OCI-LY7 (cell line): ENCODE measurements around the gene COL4A2. TPM values are rescaled to one million over a fixed set of nuclear protein-coding genes. Genes with fewer than 3 reads are reported as not detected.

ENCODE experiments used
- BruUV-seq: library from RNA; stranded (reverse); fragments of 400-500 nt; replicated peaks from 2 replicates; lab custom pipeline; 2021; lab: Mats Ljungman, UMichigan
- CTCF ChIA-PET: fragments of 300-600 bp; sonication (Branson Sonifier 250); formaldehyde crosslinking; loops from one replicate; lab custom pipeline; 2022; ENCODE audit warnings: antibody characterized with exemption; ENCODE audit not compliant: unreplicated experiment; lab: Charles Lee
- POLR2A ChIA-PET: fragments of 300-600 bp; sonication (Branson Sonifier 250); formaldehyde crosslinking; loops from one replicate; lab custom pipeline; 2022; ENCODE audit warnings: antibody characterized with exemption; lab: Charles Lee
- DNase-seq: peaks from one replicate; pipeline ENCODE4 v3.0.0-alpha.2; 2015; ENCODE audit warnings: low spot score
- H2AFZ ChIP-seq: fragments of 200-600 bp; sonication (generic), shearing (Covaris generic); 2 replicates; pipeline ENCODE4 v1.6.1; 2014; ENCODE audit warnings: mild to moderate bottlenecking, antibody characterized with exemption, low read length, moderate library complexity
- H3K27ac ChIP-seq: fragments of 200-600 bp; sonication (generic); 2 replicates; pipeline ENCODE4 v1.5.1; 2014; ENCODE audit warnings: mixed run types, low read depth, mild to moderate bottlenecking, moderate library complexity, low read length, inconsistent platforms; ENCODE audit not compliant: poor library complexity, severe bottlenecking
- H3K36me3 ChIP-seq: fragments of 200-600 bp; sonication (generic); 2 replicates; pipeline ENCODE4 v1.6.1; 2014; ENCODE audit warnings: mild to moderate bottlenecking, antibody characterized with exemption, low read length, moderate library complexity, mixed read lengths; ENCODE audit not compliant: insufficient read depth
- H3K4me1 ChIP-seq: fragments of 200-600 bp; sonication (generic); 2 replicates; pipeline ENCODE4 v1.5.1; 2014; ENCODE audit warnings: mild to moderate bottlenecking, low read length; ENCODE audit not compliant: insufficient read depth, poor library complexity, severe bottlenecking
- H3K4me2 ChIP-seq: fragments of 200-600 bp; sonication (generic); 2 replicates; pipeline ENCODE4 v1.6.1; 2014; ENCODE audit warnings: mild to moderate bottlenecking, low read length
- H3K4me3 ChIP-seq: fragments of 200-600 bp; sonication (generic); 2 replicates; pipeline ENCODE4 v1.5.1; 2014; ENCODE audit warnings: mild to moderate bottlenecking, low read depth, low read length; ENCODE audit not compliant: poor library complexity, severe bottlenecking
- H3K79me2 ChIP-seq: fragments of 200-600 bp; sonication (generic); 2 replicates; pipeline ENCODE4 v1.6.1; 2016; ENCODE audit warnings: low read depth, mild to moderate bottlenecking, low read length, moderate library complexity, mixed read lengths; ENCODE audit not compliant: insufficient read depth
- H3K9me2 ChIP-seq: fragments of 200-600 bp; sonication (generic); 2 replicates; pipeline ENCODE4 v1.6.1; 2016; ENCODE audit warnings: mild to moderate bottlenecking, low read length, mixed read lengths; ENCODE audit not compliant: insufficient read depth
- H3K9me3 ChIP-seq: fragments of 200-600 bp; sonication (generic); 2 replicates; pipeline ENCODE4 v1.6.1; 2014; ENCODE audit warnings: mild to moderate bottlenecking, mixed run types, low read length, mixed read lengths
- H4K20me1 ChIP-seq: fragments of 200-600 bp; sonication (generic); 2 replicates; pipeline ENCODE4 v1.6.1; 2014; ENCODE audit warnings: mild to moderate bottlenecking, antibody characterized with exemption, low read length, moderate library complexity, mixed read lengths; ENCODE audit not compliant: insufficient read depth
- CTCF ChIP-seq: fragments of 200-600 bp; sonication (generic); conservative IDR thresholded peaks from 2 replicates; pipeline ENCODE4 v1.5.1; 2014; ENCODE audit warnings: mild to moderate bottlenecking, antibody characterized with exemption, low read length, moderate library complexity, mixed read lengths
- EZH2phosphoT487 ChIP-seq: fragments of 200-600 bp; sonication (generic); IDR thresholded peaks from 2 replicates; pipeline ENCODE4 v1.6.1; 2018; ENCODE audit warnings: low read depth, borderline replicate concordance, mild to moderate bottlenecking, mixed run types, antibody characterized with exemption, low read length, moderate library complexity, mixed read lengths
- intact Hi-C: fragments of 100-400 bp; cut with micrococcal nuclease; formaldehyde crosslinking; loops from one replicate; pipeline ENCODE4 v1.10.0; 2022; ENCODE audit not compliant: unreplicated experiment
- total RNA-seq, 2 experiments: library from RNA; depleted of rRNA in 1 of 2; stranded (reverse); fragments of >200 nt in 1 of 2; shearing (Covaris generic) in 1 of 2; gene quantifications; 2 replicates each; pipeline ENCODE4 v1.2.3, GENCODE V29; 2014 to 2022

Gene COL4A2
- total RNA-seq, 2 experiments from 2014 or later = 0.34 TPM; not detected in 1

- H2AFZ ChIP-seq = no peak overlapping the region
- H3K9me2 ChIP-seq = no peaks in the 10 kb centered on the region
- H3K4me3 ChIP-seq = no peak overlapping the region
- H3K27ac ChIP-seq = no peak overlapping the region
- H3K4me2 ChIP-seq = no peak overlapping the region
- ChIA-PET CTCF (no interaction called here), POLR2A (no interaction called here)
- no peaks in the 10 kb centered on the region for H3K9me3 ChIP-seq
- no peaks in the 10 kb centered on the region for H3K79me2 ChIP-seq
- no TSS peak for BruUV-seq
- no peaks in the 10 kb centered on the region for H3K4me1 ChIP-seq
- intact Hi-C loops = no loop called here
- no peak for TF ChIP-seq EZH2phosphoT487
- TF ChIP-seq CTCF = no peak
- no peaks in the 10 kb centered on the region for H4K20me1 ChIP-seq
- no peaks in the 10 kb centered on the region for H3K36me3 ChIP-seq
- no peak for DNase-seq
Observed at GRCh38 chr13:110424569-110425443, 117.7 kb downstream of the COL4A2 start.

GRCh38 chr13:110425444-110425780 lies 118.3 kb downstream of the COL4A2 start:
- BruUV-seq = no TSS peak
- no peak overlapping the region for H3K4me2 ChIP-seq
- CTCF ChIA-PET = no interaction called here

More at GRCh38 chr13:110425444-110425780, 118.3 kb downstream of the COL4A2 start:
- Histone ChIP-seq H4K20me1 (no peaks in the 10 kb centered on the region), H3K36me3 (no peaks in the 10 kb centered on the region), H3K9me2 (no peaks in the 10 kb centered on the region), H2AFZ (no peak overlapping the region), H3K27ac (no peak overlapping the region), H3K9me3 (no peaks in the 10 kb centered on the region), H3K4me1 (no peaks in the 10 kb centered on the region), H3K79me2 (no peaks in the 10 kb centered on the region), H3K4me3 (no peak overlapping the region)
- no peak for DNase-seq
- TF ChIP-seq EZH2phosphoT487 = no peak
- no peak for TF ChIP-seq CTCF
- POLR2A ChIA-PET = no interaction called here
- intact Hi-C loops = no loop called here
